HG03175 (cell line): ENCODE measurements around the gene VCP.
"Not testable (repeated sequence)": the region's sequence is repeated elsewhere in the genome, so short reads cannot be mapped to it uniquely, and the experiment has no call there.

Experiments used
- ATAC-seq: cut with Tn5 transposase; IDR thresholded peaks from one replicate; pipeline ENCODE4 v1.9.1; 2021; ENCODE audit warnings: mild to moderate bottlenecking, moderate library complexity; ENCODE audit not compliant: unreplicated experiment

VCP gene

GRCh38 chr9:35026671-35027070 is 45.8 kb downstream of the VCP start:
- no peak for ATAC-seq

- ATAC-seq: not testable (repeated sequence)
Measured at GRCh38 chr9:35023443-35023842, 49.0 kb downstream of the VCP start.

- ATAC-seq: no peak
Measured at GRCh38 chr9:35014517-35014916, 57.9 kb downstream of the VCP start.

- no peak for ATAC-seq
Measured at GRCh38 chr9:35010351-35010958, 62.0 kb downstream of the VCP start.
